Prostate gland (tissue), 2 donors: ENCODE measurements around the gene TMEM60. TPM values are rescaled to one million over a fixed set of nuclear protein-coding genes. Genes with fewer than 3 reads are reported as not detected.

Source experiments
- DNase-seq: peaks from one replicate; pipeline ENCODE4 v3.0.0-alpha.2; 2019; ENCODE audit warnings: low spot score
- H3K27ac ChIP-seq, 2 donors: fragments of 200-600 bp; sonication (generic); 2 replicates each; pipeline ENCODE4 v1.5.1; 2017 to 2019
- H3K27me3 ChIP-seq: fragments of 200-600 bp; sonication (generic); replicated peaks from 2 replicates; pipeline ENCODE4 v1.5.1; 2019; ENCODE audit not compliant: insufficient read depth
- H3K36me3 ChIP-seq, 2 donors: fragments of 200-600 bp; sonication (generic); 1 replicate in 1 of 2; 2 replicates in 1 of 2; pipeline versions ENCODE4 v1.5.1 to v1.8.1; 2017 to 2019
- H3K4me1 ChIP-seq: fragments of 200-600 bp; sonication (generic); replicated peaks from 2 replicates; pipeline ENCODE4 v1.5.1; 2019
- H3K4me3 ChIP-seq, 2 donors: fragments of 200-600 bp; sonication (generic); 2 replicates each; pipeline ENCODE4 v1.5.1; 2017 to 2019
- H3K9me3 ChIP-seq: fragments of 200-600 bp; sonication (generic); 2 replicates; pipeline ENCODE4 v1.5.1; 2017
- POLR2A ChIP-seq: fragments of 450-650 bp; IDR thresholded peaks from one replicate; pipeline ENCODE4 v1.6.1; 2016; ENCODE audit warnings: antibody characterized with exemption, mild to moderate bottlenecking
- POLR2AphosphoS5 ChIP-seq: sonication (generic); formaldehyde crosslinking; IDR thresholded peaks from one replicate; pipeline ENCODE4 v1.6.1; 2017; ENCODE audit warnings: antibody characterized with exemption
- WGBS: methylation state at CpG from one replicate; pipeline ENCODE4 v1.1.5; 2018; 5-methylcytosine and 5-hydroxymethylcytosine counted together
- intact Hi-C: fragments of 100-400 bp; cut with DNase I; formaldehyde crosslinking; loops from one replicate; pipeline ENCODE4 v1.14.2; 2022
- total RNA-seq, 2 donors: library from RNA; depleted of rRNA; stranded (reverse); fragments of >200 nt; gene quantifications; one replicate each; pipeline ENCODE4 v1.1.0, GENCODE V29; 2016
- TF ChIP-seq, protein P1 (sequence below), 4 experiments: fragments of 200-600 bp in 2 of 4; fragments of 450-650 bp in 2 of 4; sonication (generic) in 2 of 4; IDR thresholded peaks; 1 replicate in 3 of 4; 2 replicates in 1 of 4; pipeline ENCODE4 v1.5.1; 2016 to 2019; ENCODE audit warnings: antibody characterized with exemption in 4 of 4, mild to moderate bottlenecking in 2 of 4, moderate library complexity in 2 of 4

Gene TMEM60
- total RNA-seq, 2 donors from 2014 or later: 17.5 to 20.6 TPM

DNA sequence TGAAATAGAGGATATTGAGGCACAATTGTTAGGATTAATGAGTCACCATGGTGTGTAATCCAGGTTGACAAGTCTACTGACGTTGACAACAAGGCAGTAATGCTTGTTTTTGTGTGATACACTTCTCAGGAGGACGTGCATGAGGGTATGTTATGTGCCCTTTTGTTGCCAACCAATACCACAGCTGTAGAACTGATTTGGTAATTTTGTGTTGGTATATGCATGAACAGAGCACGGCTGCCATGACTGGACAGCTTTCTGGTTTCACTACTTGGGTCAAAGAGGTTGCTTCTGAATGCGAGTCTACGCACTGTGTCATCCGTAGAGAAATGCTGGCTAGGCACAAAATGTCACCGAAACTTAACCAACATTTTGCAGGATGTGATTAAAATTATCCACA is 33.2 kb upstream of the TMEM60 start:
- no peak for DNase-seq
- intact Hi-C loops: no loop called here
- Histone ChIP-seq H3K4me1 (no peaks in the 10 kb centered on the region), H3K36me3 (no peaks in the 10 kb centered on the region), H3K27me3 (no peaks in the 10 kb centered on the region), H3K4me3 (no peak overlapping the region), H3K27ac (no peak overlapping the region), H3K9me3 (no peaks in the 10 kb centered on the region)
- no peak for TF ChIP-seq POLR2A
- TF ChIP-seq POLR2AphosphoS5: no peak
- TF ChIP-seq, protein P1, sequence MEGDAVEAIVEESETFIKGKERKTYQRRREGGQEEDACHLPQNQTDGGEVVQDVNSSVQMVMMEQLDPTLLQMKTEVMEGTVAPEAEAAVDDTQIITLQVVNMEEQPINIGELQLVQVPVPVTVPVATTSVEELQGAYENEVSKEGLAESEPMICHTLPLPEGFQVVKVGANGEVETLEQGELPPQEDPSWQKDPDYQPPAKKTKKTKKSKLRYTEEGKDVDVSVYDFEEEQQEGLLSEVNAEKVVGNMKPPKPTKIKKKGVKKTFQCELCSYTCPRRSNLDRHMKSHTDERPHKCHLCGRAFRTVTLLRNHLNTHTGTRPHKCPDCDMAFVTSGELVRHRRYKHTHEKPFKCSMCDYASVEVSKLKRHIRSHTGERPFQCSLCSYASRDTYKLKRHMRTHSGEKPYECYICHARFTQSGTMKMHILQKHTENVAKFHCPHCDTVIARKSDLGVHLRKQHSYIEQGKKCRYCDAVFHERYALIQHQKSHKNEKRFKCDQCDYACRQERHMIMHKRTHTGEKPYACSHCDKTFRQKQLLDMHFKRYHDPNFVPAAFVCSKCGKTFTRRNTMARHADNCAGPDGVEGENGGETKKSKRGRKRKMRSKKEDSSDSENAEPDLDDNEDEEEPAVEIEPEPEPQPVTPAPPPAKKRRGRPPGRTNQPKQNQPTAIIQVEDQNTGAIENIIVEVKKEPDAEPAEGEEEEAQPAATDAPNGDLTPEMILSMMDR (IDR thresholded peaks at IDR 0.05): no peak
- 96% methylated on average over 7 of the region's 7 CpGs for WGBS

DNA sequence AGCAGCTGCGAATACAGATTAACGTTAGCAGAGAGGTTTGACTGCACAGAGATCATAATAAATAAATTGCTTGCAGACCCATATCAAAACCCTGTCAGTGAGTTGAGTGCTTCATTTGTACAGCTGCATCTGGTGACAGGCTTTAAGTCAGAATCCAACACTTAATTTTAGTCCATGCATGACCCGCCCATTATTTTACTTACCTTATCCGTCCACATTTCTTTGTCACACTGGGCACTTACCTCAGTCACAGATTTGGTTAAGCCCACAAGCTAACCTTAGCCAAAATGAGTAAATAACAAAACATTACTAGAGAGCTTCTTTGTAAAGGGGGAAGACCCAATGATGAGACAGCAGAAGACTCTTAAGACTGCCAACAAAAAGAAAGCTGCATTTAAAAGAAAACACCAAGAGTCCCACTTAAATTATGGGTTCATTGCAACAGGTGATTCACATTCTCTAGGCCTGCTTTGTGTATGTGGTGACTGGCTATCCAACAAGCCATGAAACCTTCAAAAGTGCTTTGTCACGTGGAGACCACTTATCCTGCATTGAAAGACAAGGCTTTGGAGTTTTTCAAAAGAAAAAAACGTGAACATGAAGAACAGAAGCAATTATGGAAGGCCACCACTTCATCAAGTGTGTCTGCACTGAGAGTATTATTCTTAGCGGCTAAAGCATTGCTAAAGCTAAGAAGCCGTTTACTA is 32.6 kb upstream of the TMEM60 start:
- H3K36me3 ChIP-seq: no peaks in the 10 kb centered on the region
- DNase-seq: no peak
- no peaks in the 10 kb centered on the region for H3K4me1 ChIP-seq
- 88% methylated on average over 8 of the region's 8 CpGs for WGBS
- no peak overlapping the region for H3K27ac ChIP-seq
- H3K9me3 ChIP-seq: no peaks in the 10 kb centered on the region
- TF ChIP-seq, protein P1 (IDR thresholded peaks at IDR 0.05): no peak
- no peak for TF ChIP-seq POLR2A
- TF ChIP-seq POLR2AphosphoS5: no peak
- no peak overlapping the region for H3K4me3 ChIP-seq
- intact Hi-C loops: no loop called here
- H3K27me3 ChIP-seq: no peaks in the 10 kb centered on the region

DNA sequence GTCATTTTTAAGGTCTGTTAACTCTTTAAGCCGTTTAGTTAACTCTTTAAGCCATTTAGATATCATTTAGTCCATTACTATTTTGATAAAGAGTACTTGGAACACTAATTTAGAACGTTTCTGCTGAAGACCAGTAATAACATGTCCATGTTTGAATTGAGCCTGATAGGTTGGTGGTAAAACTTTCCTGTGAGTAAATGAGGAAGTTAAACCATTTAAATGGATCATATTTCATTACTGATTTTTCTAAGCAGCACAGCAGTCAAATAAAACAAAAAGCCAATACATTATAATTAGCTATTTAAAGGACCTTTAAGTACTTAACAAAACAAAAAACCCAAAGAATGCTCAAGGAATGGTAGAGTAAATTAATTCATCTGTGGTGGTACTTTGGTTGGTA is 29.8 kb upstream of the TMEM60 start:
- Histone ChIP-seq H3K4me3 (no peak overlapping the region), H3K27me3 (no peaks in the 10 kb centered on the region), H3K4me1 (no peaks in the 10 kb centered on the region), H3K27ac (no peak overlapping the region), H3K36me3 (no peaks in the 10 kb centered on the region), H3K9me3 (no peaks in the 10 kb centered on the region)
- 28% methylated on average over 2 of the region's 2 CpGs for WGBS
- no peak for DNase-seq
- intact Hi-C loops: no loop called here
- TF ChIP-seq, protein P1 (IDR thresholded peaks at IDR 0.05): no peak
- TF ChIP-seq POLR2AphosphoS5 (no peak), POLR2A (no peak)

DNA sequence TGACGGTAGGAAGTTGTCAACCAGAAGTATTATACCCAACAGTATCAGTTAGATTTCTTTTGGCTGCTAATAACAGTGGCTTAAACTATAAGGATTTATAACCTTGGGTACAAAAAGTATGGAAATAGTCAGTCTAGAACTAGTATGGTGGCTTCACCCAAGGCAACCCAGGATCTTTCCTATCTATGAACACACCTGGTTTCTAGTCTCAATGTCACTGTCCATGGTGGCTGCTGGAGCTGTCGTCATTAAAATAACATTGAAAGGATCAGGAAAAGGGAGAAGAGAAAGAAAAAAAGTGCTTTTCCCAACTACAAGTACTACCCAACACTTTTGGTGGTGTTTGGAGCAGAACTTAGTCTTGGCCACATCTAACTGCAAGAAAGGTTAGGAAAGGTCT is 28.1 kb upstream of the TMEM60 start:
- Histone ChIP-seq H3K36me3 (no peaks in the 10 kb centered on the region), H3K27me3 (no peaks in the 10 kb centered on the region), H3K4me1 (no peaks in the 10 kb centered on the region), H3K4me3 (no peak overlapping the region), H3K9me3 (no peaks in the 10 kb centered on the region), H3K27ac (no peak overlapping the region)
- intact Hi-C loops: no loop called here
- no peak for DNase-seq
- WGBS: 91% methylated on average over 2 of the region's 2 CpGs
- TF ChIP-seq POLR2AphosphoS5: no peak
- TF ChIP-seq, protein P1 (IDR thresholded peaks at IDR 0.05): no peak
- TF ChIP-seq POLR2A: no peak

DNA sequence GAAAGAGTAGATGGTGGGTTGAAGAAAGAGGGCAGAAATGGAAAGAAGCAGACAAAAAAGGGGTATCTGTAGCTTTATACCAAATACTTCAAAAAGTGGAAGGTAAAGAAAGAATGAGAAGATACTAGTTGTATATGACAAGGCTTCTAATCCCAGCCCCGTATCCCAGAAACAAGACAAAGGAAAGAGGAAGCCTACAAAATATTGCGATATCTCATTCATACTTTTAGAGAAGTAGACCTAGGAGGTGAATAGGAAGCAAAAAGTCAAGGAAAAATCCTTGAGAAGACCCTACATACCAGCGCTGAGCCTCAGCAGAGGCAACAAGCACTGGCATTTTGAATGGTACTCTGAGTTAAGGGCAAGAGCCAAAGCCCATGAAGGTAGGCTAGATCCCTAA is 26.9 kb upstream of the TMEM60 start:
- H3K36me3 ChIP-seq: no peaks in the 10 kb centered on the region
- 84% methylated on average over 3 of the region's 3 CpGs for WGBS
- DNase-seq: no peak
- no peak overlapping the region for H3K4me3 ChIP-seq
- no peaks in the 10 kb centered on the region for H3K9me3 ChIP-seq
- no peaks in the 10 kb centered on the region for H3K27me3 ChIP-seq
- intact Hi-C loops: no loop called here
- no peaks in the 10 kb centered on the region for H3K4me1 ChIP-seq
- H3K27ac ChIP-seq: no peak overlapping the region
- no peak for TF ChIP-seq POLR2AphosphoS5
- TF ChIP-seq, protein P1 (IDR thresholded peaks at IDR 0.05): no peak
- no peak for TF ChIP-seq POLR2A
